HEK293T (cell line): ENCODE measurements around the gene PRKAR1B.

Source experiments
- FOXK2 ChIP-seq: fragments of 450-650 bp; IDR thresholded peaks from 2 replicates; pipeline ENCODE4 v1.6.1; 2016; ENCODE audit warnings: mild to moderate bottlenecking
- HDGF ChIP-seq: fragments of 450-650 bp; IDR thresholded peaks from 2 replicates; pipeline ENCODE4 v1.6.1; 2017; ENCODE audit warnings: antibody characterized with exemption, borderline replicate concordance
- L3MBTL2 ChIP-seq: fragments of 450-650 bp; conservative IDR thresholded peaks from 2 replicates; pipeline ENCODE4 v1.6.1; 2016; ENCODE audit warnings: mild to moderate bottlenecking
- SP1 ChIP-seq: fragments of 450-650 bp; IDR thresholded peaks from 2 replicates; pipeline ENCODE4 v1.6.1; 2017
- SUZ12 ChIP-seq: fragments of 450-650 bp; IDR thresholded peaks from 2 replicates; pipeline ENCODE4 v1.6.1; 2016; ENCODE audit warnings: mild to moderate bottlenecking
- TARDBP ChIP-seq: fragments of 450-650 bp; IDR thresholded peaks from 2 replicates; pipeline ENCODE4 v1.6.1; 2016

- TF ChIP-seq HDGF (no peak), SP1 (no peak), TARDBP (no peak), L3MBTL2 (no peak), SUZ12 (no peak), FOXK2 (no peak)
Observed at GRCh38 chr7:596071-596818, 130.8 kb downstream of the PRKAR1B start.
